BE2C (cell line): Measurements from ENCODE around the gene SLC39A9.
"Not testable (repeated sequence)": the region's sequence is repeated elsewhere in the genome, so short reads cannot be mapped to it uniquely, and the experiment has no call there.

Experiments used
- DNase-seq: peaks from one replicate; pipeline ENCODE4 v3.0.0-alpha.2; 2020
- H3K27me3 ChIP-seq: fragments of 250-450 bp; sonication (Bioruptor Pico); 2 replicates; pipeline ENCODE4 v1.5.1; 2020; ENCODE audit warnings: mild to moderate bottlenecking
- H3K36me3 ChIP-seq: fragments of 250-450 bp; sonication (Bioruptor Pico); 2 replicates; pipeline ENCODE4 v1.5.1; 2020; ENCODE audit warnings: mild to moderate bottlenecking
- H3K4me1 ChIP-seq: fragments of 250-450 bp; sonication (Bioruptor Pico); 2 replicates; pipeline ENCODE4 v1.5.1; 2020
- H3K4me3 ChIP-seq: 2 replicates; pipeline ENCODE4 v1.5.1; 2011; ENCODE audit warnings: low read depth, low read length
- H3K9me3 ChIP-seq: fragments of 250-450 bp; sonication (Bioruptor Pico); 2 replicates; pipeline ENCODE4 v1.5.1; 2020
- TF ChIP-seq, protein P1 (sequence below): IDR thresholded peaks from 2 replicates; pipeline ENCODE4 v1.5.1; 2012; ENCODE audit warnings: mild to moderate bottlenecking, low read depth, low read length

SLC39A9 gene

DNA sequence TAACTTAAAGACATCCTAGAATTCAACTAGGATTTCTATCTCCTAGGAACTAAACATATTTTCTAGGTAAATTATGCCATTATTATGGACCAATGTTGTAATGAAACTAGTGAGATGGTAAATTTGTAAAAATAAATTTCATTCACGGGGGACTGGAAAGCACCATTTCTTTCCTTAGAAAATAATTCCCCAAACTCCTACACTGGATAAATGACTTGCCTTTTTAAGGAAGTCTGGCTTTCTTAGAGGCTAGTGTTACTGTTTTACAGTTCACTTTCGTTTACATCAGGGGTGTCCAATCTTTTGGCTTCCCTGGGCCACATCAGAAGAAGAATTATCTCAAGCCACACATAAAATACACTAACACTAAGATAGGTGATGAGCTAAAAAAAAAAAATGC, 3.3 kb downstream of the SLC39A9 start:
- TF ChIP-seq, protein P1, sequence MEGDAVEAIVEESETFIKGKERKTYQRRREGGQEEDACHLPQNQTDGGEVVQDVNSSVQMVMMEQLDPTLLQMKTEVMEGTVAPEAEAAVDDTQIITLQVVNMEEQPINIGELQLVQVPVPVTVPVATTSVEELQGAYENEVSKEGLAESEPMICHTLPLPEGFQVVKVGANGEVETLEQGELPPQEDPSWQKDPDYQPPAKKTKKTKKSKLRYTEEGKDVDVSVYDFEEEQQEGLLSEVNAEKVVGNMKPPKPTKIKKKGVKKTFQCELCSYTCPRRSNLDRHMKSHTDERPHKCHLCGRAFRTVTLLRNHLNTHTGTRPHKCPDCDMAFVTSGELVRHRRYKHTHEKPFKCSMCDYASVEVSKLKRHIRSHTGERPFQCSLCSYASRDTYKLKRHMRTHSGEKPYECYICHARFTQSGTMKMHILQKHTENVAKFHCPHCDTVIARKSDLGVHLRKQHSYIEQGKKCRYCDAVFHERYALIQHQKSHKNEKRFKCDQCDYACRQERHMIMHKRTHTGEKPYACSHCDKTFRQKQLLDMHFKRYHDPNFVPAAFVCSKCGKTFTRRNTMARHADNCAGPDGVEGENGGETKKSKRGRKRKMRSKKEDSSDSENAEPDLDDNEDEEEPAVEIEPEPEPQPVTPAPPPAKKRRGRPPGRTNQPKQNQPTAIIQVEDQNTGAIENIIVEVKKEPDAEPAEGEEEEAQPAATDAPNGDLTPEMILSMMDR: no peak
- no peaks in the 10 kb centered on the region for H3K9me3 ChIP-seq
- H3K4me3 ChIP-seq: no peak overlapping the region
- H3K27me3 ChIP-seq: no peaks in the 10 kb centered on the region
- H3K4me1 ChIP-seq: no peaks in the 10 kb centered on the region
- peaks cover 10% of the 10 kb centered on the region for H3K36me3 ChIP-seq
- DNase-seq: no peak

DNA sequence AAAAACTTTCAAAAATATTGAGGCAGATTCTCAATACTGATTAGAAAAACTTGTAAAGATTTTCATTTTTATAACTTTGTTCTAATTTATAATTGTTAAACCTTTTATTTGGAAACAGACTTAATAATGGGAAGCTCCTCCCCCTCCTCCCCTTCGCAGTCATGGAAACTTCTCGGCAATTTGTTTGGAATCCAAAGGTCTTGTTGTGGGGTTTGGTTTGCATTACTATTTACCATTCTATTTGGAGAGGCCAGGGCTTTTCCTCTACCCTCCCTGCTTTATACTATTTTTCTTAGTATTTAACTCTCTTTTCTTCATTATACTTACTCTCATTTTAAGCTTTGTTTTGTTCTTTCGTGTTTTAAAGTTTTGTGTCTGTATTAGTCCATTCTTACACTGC, 6.0 kb downstream of the SLC39A9 start:
- TF ChIP-seq, protein P1: no peak
- Histone ChIP-seq H3K4me3 (no peak overlapping the region), H3K9me3 (no peaks in the 10 kb centered on the region), H3K27me3 (no peaks in the 10 kb centered on the region), H3K4me1 (no peaks in the 10 kb centered on the region), H3K36me3 (peaks cover 6% of the 10 kb centered on the region; the same call in 1 of the 2 replicates)
- DNase-seq: no peak

DNA sequence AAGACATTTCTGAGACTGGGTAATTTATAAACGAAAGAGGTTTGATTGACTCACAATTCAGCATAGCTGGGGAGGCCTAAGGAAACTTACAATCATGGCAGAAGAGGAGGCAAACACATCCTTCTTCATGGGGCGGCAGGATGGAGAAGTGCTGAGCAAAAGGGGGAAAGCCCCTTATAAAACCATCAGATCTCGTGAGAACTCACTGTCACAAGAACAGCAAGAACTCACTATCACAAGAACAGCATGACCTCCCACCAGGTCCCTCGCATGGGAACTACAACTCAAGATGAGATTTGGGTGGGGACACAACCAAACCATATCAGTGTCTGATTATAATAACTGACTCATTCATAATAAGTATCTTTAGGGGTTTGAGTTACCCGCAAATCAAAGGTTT, 6.4 kb downstream of the SLC39A9 start:
- H3K36me3 ChIP-seq: peaks cover 6% of the 10 kb centered on the region; the same call in 1 of the 2 replicates
- DNase-seq: no peak
- H3K9me3 ChIP-seq: no peaks in the 10 kb centered on the region

DNA sequence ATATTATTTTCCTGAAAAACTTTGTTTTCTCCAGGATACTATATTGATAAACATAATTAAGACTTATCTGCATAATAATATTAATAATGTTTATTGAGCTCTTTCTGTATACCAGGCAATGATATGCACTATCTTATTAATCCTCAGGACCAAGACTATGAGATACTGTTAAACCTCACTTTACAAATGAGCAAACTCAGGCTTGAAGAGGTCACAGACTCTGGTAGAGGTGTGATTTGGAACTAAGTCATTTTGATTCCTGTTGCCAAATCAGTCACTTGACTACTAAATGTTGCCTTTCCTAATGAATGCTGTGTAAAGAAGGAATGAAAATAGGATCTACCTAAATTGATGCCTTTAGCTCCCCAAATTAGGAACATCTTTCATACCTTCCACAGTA, 7.3 kb downstream of the SLC39A9 start:
- no peak for DNase-seq
- Histone ChIP-seq H3K9me3 (no peaks in the 10 kb centered on the region), H3K4me3 (no peak overlapping the region), H3K27me3 (no peaks in the 10 kb centered on the region), H3K36me3 (peaks cover 6% of the 10 kb centered on the region), H3K4me1 (no peaks in the 10 kb centered on the region)
- TF ChIP-seq, protein P1: no peak

More for the DNA sequence above, 6.4 kb downstream of the SLC39A9 start:
- TF ChIP-seq, protein P1: no peak
- H3K4me1 ChIP-seq: no peaks in the 10 kb centered on the region
- no peak overlapping the region for H3K4me3 ChIP-seq
- no peaks in the 10 kb centered on the region for H3K27me3 ChIP-seq

DNA sequence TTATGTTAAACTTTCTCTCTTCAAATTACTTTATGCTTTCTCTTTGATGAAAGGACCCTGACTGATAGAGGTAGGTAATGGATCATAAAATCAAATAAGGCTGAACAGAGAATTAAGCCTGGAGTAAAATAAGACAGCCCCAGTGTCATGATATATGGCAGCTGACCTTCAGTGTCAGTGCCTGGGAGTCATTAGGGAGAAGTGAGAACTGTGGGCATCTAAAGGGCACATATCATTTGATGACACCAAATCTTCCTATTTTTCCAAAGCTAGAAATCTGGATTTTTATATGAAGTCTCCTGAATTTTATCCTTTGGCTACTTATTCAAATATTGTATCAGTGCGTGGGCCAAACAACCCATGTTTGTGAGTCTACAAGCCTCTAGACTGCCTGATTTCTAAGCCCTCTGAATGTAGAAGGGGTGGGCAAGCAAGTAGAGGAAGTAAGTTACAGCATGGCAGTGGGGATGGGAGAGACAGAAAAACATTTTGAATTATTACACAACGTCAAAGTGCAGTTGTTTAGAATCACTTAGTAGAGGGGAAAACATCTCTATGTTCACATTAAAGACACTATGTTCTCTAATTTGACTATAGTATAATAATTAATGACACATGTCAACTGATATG, 10.0 kb downstream of the SLC39A9 start:
- H3K4me3 ChIP-seq: no peak overlapping the region
- TF ChIP-seq, protein P1: no peak
- no peaks in the 10 kb centered on the region for H3K27me3 ChIP-seq
- no peaks in the 10 kb centered on the region for H3K4me1 ChIP-seq
- peaks cover 6% of the 10 kb centered on the region for H3K36me3 ChIP-seq
- no peaks in the 10 kb centered on the region for H3K9me3 ChIP-seq
- no peak for DNase-seq

DNA sequence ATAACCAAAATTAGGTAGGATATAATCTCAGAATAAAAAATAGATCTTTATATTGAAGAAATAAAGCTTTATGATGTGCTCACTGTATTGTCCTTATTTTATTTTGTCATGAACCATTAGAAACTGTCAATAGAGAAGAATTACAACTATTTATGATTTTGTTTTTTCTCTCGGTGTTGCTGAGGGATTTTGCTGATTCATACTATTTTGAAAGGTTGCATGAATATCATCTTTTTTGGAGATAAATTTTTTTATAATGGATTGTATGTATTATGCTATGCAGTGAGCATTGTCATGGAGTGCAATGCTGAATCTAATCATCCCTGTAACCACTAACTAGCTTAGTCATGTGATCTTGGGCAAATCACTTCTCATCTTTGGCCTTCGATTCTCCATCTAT, 15.0 kb downstream of the SLC39A9 start:
- Histone ChIP-seq H3K27me3 (no peaks in the 10 kb centered on the region), H3K36me3 (no peaks in the 10 kb centered on the region; the same call in 1 of the 2 replicates)
- TF ChIP-seq, protein P1: no peak

DNA sequence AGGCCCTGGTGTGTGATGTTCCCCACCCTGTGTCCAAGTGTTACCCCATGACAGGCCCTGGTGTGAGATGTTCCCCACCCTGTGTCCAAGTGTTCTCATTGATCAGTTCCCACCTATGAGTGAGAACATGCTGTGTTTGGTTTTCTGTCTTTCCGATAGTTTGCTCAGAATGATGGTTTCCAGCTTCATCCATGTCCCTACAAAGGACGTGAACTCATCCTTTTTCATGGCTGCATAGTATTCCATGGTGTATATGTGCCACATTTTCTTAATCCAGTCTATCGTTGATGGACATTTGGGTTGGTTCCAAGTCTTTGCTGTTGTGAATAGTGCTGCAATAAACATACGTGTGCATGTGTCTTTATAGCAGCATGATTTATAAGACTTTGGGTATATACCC, 17.6 kb downstream of the SLC39A9 start:
- not testable (repeated sequence) for DNase-seq, H3K36me3 ChIP-seq, H3K4me1 ChIP-seq, H3K4me3 ChIP-seq, H3K27me3 ChIP-seq, H3K9me3 ChIP-seq

More for the DNA sequence above, 15.0 kb downstream of the SLC39A9 start:
- H3K4me3 ChIP-seq: no peak overlapping the region
- no peak for DNase-seq
- H3K9me3 ChIP-seq: no peaks in the 10 kb centered on the region; the same call in 1 of the 2 replicates
- no peaks in the 10 kb centered on the region for H3K4me1 ChIP-seq
